ENCODE results near the gene AP1G1.

DNA sequence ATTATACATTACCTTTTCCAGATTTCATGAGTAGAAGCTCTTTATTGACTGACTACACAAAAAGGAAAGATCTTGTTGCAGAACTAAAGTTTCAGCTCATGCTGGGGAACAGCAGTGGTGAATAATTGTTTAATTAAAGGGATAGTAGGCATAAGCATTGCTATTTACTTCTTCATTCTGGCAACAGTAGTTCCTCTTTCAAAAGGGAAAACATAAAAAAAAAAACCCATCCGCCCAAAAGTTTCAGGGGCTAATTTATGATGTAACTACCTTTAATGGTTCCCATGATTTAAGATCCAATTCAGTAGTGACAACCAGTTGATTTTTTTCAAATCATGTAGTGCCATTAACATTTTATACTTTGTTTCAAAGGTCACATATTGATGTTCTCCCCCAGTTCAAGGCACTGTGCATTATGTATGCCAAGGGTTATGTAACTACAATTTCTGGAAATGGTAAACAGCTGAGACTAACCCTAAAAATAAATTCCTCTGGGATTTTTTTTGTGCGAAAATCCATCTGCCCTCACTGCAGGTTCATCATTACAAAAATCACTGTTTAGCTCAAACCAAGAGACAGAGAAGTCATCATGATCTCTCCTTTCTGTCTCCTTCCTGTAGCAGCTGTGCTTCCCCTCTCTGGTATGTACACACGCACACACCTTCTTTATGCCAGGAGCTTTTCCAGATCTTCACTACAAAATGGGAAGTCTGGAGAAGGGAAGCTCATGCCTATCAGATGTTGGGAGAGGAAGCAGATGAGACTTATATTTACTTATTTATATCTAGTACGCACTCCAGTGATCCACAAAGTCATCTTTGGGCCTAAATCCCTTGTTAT is 81.9 kb downstream of the AP1G1 start:
- TF ChIP-seq POLR2A (IDR thresholded peaks at IDR 0.05; ENCODE audit: low read length) (no peak), GATA1 (IDR thresholded peaks at IDR 0.05; ENCODE audit: low read depth, low read length) (no peak)

Data from erythroblast (primary cell).